Measurements from ENCODE around the gene GRB14.

Gene GRB14

DNA sequence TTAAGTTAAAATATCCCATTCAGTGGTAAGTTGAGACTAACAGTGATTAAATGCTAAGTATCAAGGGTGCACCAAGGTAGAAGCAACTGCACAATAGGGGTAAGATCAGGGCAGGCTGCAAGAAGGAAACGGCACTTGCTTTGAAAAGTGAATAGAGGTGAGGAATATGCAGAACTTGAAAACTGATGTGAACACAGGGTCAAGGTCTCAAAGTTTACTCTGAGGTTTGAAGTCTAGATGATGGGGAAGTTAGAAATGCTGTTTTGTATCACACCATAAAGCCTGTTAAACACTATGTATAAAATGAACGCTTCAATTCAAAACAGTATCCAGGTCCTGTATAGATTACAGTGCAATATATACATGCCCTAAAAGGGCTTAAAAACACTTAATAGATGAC lies 50.8 kb downstream of the GRB14 start:
- no peaks in the 10 kb centered on the region for H3K36me3 ChIP-seq (ENCODE audit: control insufficient read depth, low read depth, low read length)
- no peaks in the 10 kb centered on the region for H3K9me3 ChIP-seq (ENCODE audit: control insufficient read depth, low read depth, low read length)
- no peak overlapping the region for H3K27ac ChIP-seq (ENCODE audit: low read length)
- no peaks in the 10 kb centered on the region for H3K4me1 ChIP-seq (ENCODE audit: control insufficient read depth, low read depth, low read length)
- H3K9ac ChIP-seq (ENCODE audit: low read length) = no peak overlapping the region
- no peaks in the 10 kb centered on the region for H3K27me3 ChIP-seq (ENCODE audit: control insufficient read depth, insufficient read depth, low read length)
- H3K4me3 ChIP-seq (ENCODE audit: low read length) = no peak overlapping the region

DNA sequence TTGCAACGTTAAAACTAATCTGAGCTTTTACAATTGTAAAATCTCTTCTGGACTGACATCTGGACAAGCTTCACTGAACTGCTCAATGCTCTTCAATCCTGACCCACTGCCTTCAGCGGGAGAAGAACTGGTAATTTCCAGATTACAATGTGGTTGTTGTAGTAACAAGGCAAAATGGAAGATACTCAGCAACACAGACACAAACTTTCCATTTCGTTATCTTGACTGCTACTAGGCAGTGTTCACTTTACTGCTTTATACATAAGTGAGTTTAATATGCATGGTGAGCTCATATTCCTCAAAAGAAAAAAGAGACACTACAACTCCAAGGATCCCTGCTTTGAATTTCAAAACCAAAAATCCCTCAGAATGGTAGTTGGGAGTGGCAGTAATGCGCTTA lies 51.9 kb downstream of the GRB14 start:
- Histone ChIP-seq H3K9ac (ENCODE audit: low read length) (no peak overlapping the region), H3K36me3 (ENCODE audit: control insufficient read depth, low read depth, low read length) (no peaks in the 10 kb centered on the region), H3K4me3 (ENCODE audit: low read length) (no peak overlapping the region), H3K27me3 (ENCODE audit: control insufficient read depth, insufficient read depth, low read length) (no peaks in the 10 kb centered on the region), H3K27ac (ENCODE audit: low read length) (no peak overlapping the region), H3K9me3 (ENCODE audit: control insufficient read depth, low read depth, low read length) (no peaks in the 10 kb centered on the region), H3K4me1 (ENCODE audit: control insufficient read depth, low read depth, low read length) (no peaks in the 10 kb centered on the region)

DNA sequence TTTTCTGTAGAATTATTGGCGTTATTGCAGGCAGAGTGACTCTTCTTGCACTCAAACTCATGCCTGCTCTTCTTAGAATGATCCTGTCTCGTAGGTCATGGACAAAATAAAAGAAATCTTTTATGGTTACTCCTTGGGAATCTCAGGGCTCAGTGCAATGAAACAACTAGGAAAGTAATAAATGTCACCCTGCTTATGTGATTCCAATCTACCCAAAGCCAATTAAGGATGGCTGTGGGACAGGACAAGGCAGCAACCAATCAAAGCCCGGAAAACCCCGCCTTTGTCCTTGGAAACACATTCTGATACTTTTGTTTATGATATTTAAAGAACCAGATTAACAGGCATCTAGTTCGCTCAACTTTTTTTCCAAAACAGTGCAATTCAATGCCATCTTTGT lies 53.0 kb downstream of the GRB14 start:
- H3K27me3 ChIP-seq (ENCODE audit: control insufficient read depth, insufficient read depth, low read length) = no peaks in the 10 kb centered on the region
- no peaks in the 10 kb centered on the region for H3K4me1 ChIP-seq (ENCODE audit: control insufficient read depth, low read depth, low read length)
- no peaks in the 10 kb centered on the region for H3K36me3 ChIP-seq (ENCODE audit: control insufficient read depth, low read depth, low read length)
- H3K9me3 ChIP-seq (ENCODE audit: control insufficient read depth, low read depth, low read length) = no peaks in the 10 kb centered on the region
- H3K4me3 ChIP-seq (ENCODE audit: low read length) = no peak overlapping the region
- no peak overlapping the region for H3K9ac ChIP-seq (ENCODE audit: low read length)
- H3K27ac ChIP-seq (ENCODE audit: low read length) = no peak overlapping the region

DNA sequence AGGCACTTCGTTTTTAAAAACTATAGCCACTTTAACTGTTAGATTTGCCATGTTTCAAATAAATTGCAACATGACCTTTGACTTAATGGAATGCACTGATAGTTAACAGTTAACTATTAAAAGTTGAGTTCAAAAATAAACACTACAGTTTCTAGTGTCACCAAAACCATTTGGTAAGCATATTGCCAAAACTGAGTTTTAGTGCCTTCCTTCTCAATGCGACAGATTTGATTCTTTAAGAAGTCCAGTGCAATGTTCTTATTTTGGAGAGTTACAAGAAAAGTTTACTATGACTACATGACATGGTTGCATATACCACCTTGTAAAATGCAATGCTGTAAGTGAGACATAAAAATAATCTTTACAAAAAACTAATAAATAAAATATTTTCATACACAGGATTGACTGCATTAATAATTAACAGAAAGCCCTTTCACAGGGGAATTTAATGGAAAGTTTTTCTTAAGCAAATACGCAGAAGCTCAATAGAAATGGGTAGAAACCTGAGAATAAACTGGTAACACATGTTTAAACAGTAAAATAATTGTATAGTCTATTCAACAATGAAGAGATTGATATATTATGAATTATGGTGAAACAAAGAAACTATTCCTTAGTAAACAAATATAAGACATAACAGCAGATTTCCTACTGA lies 53.8 kb downstream of the GRB14 start:
- H3K36me3 ChIP-seq (ENCODE audit: control insufficient read depth, low read depth, low read length) = no peaks in the 10 kb centered on the region
- no peak overlapping the region for H3K9ac ChIP-seq (ENCODE audit: low read length)
- no peaks in the 10 kb centered on the region for H3K27me3 ChIP-seq (ENCODE audit: control insufficient read depth, insufficient read depth, low read length)
- H3K4me3 ChIP-seq (ENCODE audit: low read length) = no peak overlapping the region
- H3K27ac ChIP-seq (ENCODE audit: low read length) = no peak overlapping the region
- H3K9me3 ChIP-seq (ENCODE audit: control insufficient read depth, low read depth, low read length) = no peaks in the 10 kb centered on the region
- no peaks in the 10 kb centered on the region for H3K4me1 ChIP-seq (ENCODE audit: control insufficient read depth, low read depth, low read length)

DNA sequence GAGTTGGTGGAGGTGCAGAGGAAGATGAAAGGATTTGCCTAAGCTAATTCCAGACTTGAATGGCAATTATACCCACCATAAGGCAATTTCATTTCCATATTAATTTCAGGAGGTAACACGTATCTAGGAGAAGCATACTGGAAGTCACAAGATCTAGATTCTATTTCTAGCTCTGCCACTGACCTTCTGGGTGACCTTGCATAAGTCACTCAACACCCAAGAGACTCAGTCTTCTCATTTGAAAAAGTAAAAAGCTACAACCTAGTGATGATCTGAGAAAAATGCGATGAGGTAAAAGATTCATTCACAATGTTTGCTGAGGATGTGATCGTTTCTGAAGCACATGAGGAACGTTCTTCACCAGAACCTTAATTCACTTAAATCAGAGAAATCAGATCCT lies 55.9 kb downstream of the GRB14 start:
- H3K36me3 ChIP-seq (ENCODE audit: control insufficient read depth, low read depth, low read length) = no peaks in the 10 kb centered on the region
- H3K4me1 ChIP-seq (ENCODE audit: control insufficient read depth, low read depth, low read length) = no peaks in the 10 kb centered on the region
- H3K27ac ChIP-seq (ENCODE audit: low read length) = no peak overlapping the region
- no peak overlapping the region for H3K4me3 ChIP-seq (ENCODE audit: low read length)
- H3K9ac ChIP-seq (ENCODE audit: low read length) = no peak overlapping the region
- no peaks in the 10 kb centered on the region for H3K27me3 ChIP-seq (ENCODE audit: control insufficient read depth, insufficient read depth, low read length)
- no peaks in the 10 kb centered on the region for H3K9me3 ChIP-seq (ENCODE audit: control insufficient read depth, low read depth, low read length)

DNA sequence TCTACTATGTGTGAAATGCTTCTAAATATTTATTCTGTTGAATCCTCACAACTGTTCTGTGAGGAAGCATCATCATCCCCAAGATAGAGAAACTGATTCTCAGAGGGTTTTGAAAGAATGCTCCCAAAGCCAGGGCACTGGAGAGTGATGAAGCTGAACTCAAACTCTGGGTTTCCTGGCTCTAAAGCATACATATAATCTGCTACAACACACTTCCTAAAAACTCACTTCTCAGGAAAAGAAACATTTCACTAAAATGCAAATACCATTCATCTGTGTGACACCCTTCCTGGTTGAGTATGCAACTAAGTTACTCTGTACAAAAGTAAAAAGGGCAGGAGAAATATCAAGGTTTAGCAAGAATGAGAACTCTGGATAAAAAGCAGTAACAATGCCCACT lies 58.6 kb downstream of the GRB14 start:
- no peaks in the 10 kb centered on the region for H3K27me3 ChIP-seq (ENCODE audit: control insufficient read depth, insufficient read depth, low read length)
- H3K9me3 ChIP-seq (ENCODE audit: control insufficient read depth, low read depth, low read length) = no peaks in the 10 kb centered on the region
- H3K9ac ChIP-seq (ENCODE audit: low read length) = no peak overlapping the region
- no peak overlapping the region for H3K4me3 ChIP-seq (ENCODE audit: low read length)
- H3K36me3 ChIP-seq (ENCODE audit: control insufficient read depth, low read depth, low read length) = no peaks in the 10 kb centered on the region
- H3K4me1 ChIP-seq (ENCODE audit: control insufficient read depth, low read depth, low read length) = no peaks in the 10 kb centered on the region
- no peak overlapping the region for H3K27ac ChIP-seq (ENCODE audit: low read length)

DNA sequence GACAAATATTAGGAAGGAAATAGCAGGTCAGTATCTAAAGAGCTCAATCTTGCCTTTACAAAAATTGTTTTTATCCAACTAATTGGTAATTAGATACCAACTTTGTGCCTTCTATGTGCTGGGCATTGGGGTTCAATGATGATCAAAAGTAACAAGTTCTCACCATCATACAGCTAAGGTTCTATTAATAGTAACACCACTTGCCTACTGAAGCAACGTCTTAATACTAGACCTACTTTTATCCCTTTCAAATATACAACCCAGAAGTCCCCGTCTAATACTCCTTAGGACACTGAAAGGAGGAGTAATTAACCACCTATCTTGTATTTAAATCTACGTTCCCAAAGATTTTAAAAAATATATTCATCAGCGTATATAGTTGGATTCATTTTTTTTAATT lies 59.3 kb downstream of the GRB14 start:
- Histone ChIP-seq H3K27ac (ENCODE audit: low read length) (no peak overlapping the region), H3K4me3 (ENCODE audit: low read length) (no peak overlapping the region), H3K4me1 (ENCODE audit: control insufficient read depth, low read depth, low read length) (no peaks in the 10 kb centered on the region), H3K36me3 (ENCODE audit: control insufficient read depth, low read depth, low read length) (no peaks in the 10 kb centered on the region), H3K9me3 (ENCODE audit: control insufficient read depth, low read depth, low read length) (no peaks in the 10 kb centered on the region), H3K27me3 (ENCODE audit: control insufficient read depth, insufficient read depth, low read length) (no peaks in the 10 kb centered on the region), H3K9ac (ENCODE audit: low read length) (no peak overlapping the region)

DNA sequence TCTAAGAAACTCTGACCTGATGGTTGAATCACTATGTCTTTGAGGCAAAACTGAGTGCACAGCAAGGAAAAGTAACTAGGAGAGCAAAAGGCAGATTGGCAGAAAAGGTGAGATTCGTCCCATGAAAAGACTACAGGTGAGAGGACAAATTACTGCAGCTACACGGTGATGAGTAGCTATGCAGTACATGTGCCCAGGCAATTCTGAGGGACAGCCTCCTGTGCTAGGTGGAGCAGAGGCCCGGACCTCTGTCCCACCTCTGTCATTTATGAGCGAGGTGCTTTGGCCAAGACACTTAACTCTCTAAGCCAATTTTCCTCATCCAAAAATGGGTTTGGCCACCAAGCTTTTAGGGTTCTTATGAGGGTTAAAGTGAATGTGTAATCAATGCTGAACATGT lies 59.9 kb downstream of the GRB14 start:
- H3K27ac ChIP-seq (ENCODE audit: low read length) = no peak overlapping the region
- H3K9ac ChIP-seq (ENCODE audit: low read length) = no peak overlapping the region
- no peaks in the 10 kb centered on the region for H3K36me3 ChIP-seq (ENCODE audit: control insufficient read depth, low read depth, low read length)
- H3K4me3 ChIP-seq (ENCODE audit: low read length) = no peak overlapping the region
- no peaks in the 10 kb centered on the region for H3K27me3 ChIP-seq (ENCODE audit: control insufficient read depth, insufficient read depth, low read length)
- no peaks in the 10 kb centered on the region for H3K9me3 ChIP-seq (ENCODE audit: control insufficient read depth, low read depth, low read length)
- H3K4me1 ChIP-seq (ENCODE audit: control insufficient read depth, low read depth, low read length) = no peaks in the 10 kb centered on the region

DNA sequence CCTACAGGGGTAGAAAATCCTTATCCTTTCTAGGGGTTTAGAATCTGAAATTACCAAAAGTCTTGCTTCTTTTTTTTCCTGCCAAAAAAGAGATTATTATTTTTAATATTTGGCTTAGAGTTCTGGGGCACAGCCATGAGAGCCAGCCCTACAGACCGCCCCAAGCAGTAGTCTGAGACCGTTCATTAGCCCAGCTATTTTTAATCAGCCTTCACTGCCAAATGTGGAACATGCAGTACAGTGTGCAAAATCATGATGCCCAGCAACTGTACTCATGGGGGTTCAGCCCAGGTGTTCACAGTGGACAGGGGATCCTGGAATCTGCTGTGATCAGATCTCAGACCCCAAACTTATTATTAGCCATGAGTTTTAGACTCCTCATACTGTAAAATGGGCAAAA lies 60.4 kb downstream of the GRB14 start:
- Histone ChIP-seq H3K27ac (ENCODE audit: low read length) (no peak overlapping the region), H3K4me1 (ENCODE audit: control insufficient read depth, low read depth, low read length) (no peaks in the 10 kb centered on the region), H3K4me3 (ENCODE audit: low read length) (no peak overlapping the region), H3K27me3 (ENCODE audit: control insufficient read depth, insufficient read depth, low read length) (no peaks in the 10 kb centered on the region), H3K9ac (ENCODE audit: low read length) (no peak overlapping the region), H3K36me3 (ENCODE audit: control insufficient read depth, low read depth, low read length) (no peaks in the 10 kb centered on the region), H3K9me3 (ENCODE audit: control insufficient read depth, low read depth, low read length) (no peaks in the 10 kb centered on the region)

DNA sequence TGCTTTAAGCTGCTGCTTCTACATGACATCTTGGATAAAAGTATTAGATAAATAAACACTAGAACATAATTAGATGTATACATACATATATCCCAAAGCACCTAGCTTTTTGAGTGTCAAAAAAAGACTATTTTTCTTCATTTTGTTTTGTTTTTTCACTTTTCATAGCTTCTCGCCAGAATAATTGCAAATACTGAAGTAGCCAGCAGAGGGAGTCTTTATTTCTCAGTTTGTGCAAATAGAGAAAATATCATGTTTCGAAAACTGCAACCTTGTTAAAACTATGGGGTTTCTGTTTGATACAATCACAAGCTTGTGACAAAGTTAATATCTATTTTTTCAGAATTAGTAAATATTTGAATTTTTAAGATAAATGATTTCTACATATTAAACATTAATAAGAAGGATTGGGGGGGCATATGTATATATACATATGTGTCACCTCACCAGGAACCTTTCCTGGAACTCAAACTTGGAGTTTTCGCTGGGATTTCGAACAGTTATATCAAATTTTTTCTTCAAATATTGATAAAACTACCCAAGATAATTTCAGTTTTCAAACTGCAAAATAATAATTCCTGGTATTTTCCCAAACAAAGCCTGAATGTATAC lies 61.0 kb downstream of the GRB14 start:
- Histone ChIP-seq H3K27ac (ENCODE audit: low read length) (no peak overlapping the region), H3K36me3 (ENCODE audit: control insufficient read depth, low read depth, low read length) (no peaks in the 10 kb centered on the region), H3K9ac (ENCODE audit: low read length) (no peak overlapping the region)

DNA sequence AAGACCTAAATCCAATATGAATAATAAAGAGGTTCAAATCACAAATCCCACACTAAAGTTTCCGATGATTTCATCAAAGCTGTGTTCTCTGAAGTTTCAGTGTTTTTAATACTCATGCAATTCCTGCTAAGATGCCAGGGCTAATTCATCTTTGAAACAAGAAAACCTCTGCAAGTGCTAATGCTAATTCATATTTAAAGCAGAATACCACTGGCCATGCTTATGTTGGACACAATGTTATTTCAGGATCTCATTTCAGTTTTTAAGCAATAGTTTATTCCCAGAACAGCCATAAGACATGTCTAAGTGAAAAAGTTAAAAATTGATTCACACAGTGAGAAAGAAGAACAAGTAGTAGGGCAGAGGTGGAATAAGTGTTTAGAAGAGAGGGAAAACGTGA lies 62.8 kb downstream of the GRB14 start:
- H3K36me3 ChIP-seq (ENCODE audit: control insufficient read depth, low read depth, low read length) = no peaks in the 10 kb centered on the region
- no peak overlapping the region for H3K9ac ChIP-seq (ENCODE audit: low read length)
- no peak overlapping the region for H3K27ac ChIP-seq (ENCODE audit: low read length)
- no peaks in the 10 kb centered on the region for H3K9me3 ChIP-seq (ENCODE audit: control insufficient read depth, low read depth, low read length)
- no peaks in the 10 kb centered on the region for H3K4me1 ChIP-seq (ENCODE audit: control insufficient read depth, low read depth, low read length)
- H3K27me3 ChIP-seq (ENCODE audit: control insufficient read depth, insufficient read depth, low read length) = no peaks in the 10 kb centered on the region
- no peak overlapping the region for H3K4me3 ChIP-seq (ENCODE audit: low read length)

More for the DNA sequence above, 61.0 kb downstream of the GRB14 start:
- H3K9me3 ChIP-seq (ENCODE audit: control insufficient read depth, low read depth, low read length) = no peaks in the 10 kb centered on the region
- no peaks in the 10 kb centered on the region for H3K4me1 ChIP-seq (ENCODE audit: control insufficient read depth, low read depth, low read length)
- H3K4me3 ChIP-seq (ENCODE audit: low read length) = no peak overlapping the region
- no peaks in the 10 kb centered on the region for H3K27me3 ChIP-seq (ENCODE audit: control insufficient read depth, insufficient read depth, low read length)

DNA sequence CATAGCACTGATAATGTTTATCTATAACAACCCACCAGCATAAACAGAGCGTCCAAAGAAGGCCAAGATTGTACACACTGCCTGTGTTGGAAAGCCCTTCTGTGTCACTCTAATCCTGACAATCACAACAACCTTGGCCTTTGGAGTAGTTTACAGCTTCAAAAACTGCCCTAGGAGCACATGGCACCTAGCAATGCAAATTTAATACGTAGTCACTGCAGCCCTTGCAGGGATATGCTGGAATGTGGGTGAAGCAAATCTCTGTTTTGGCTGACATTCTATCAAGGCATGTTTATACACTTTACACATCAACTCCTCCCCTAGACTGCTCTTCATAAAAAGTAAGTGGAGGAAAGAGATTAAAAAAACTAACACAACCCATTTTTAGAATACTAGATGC lies 66.8 kb downstream of the GRB14 start:
- Histone ChIP-seq H3K9ac (ENCODE audit: low read length) (no peak overlapping the region), H3K9me3 (ENCODE audit: control insufficient read depth, low read depth, low read length) (no peaks in the 10 kb centered on the region), H3K4me3 (ENCODE audit: low read length) (no peak overlapping the region), H3K4me1 (ENCODE audit: control insufficient read depth, low read depth, low read length) (no peaks in the 10 kb centered on the region), H3K27me3 (ENCODE audit: control insufficient read depth, insufficient read depth, low read length) (no peaks in the 10 kb centered on the region), H3K36me3 (ENCODE audit: control insufficient read depth, low read depth, low read length) (no peaks in the 10 kb centered on the region), H3K27ac (ENCODE audit: low read length) (no peak overlapping the region)
